ENCODE measurements around the gene PLGLB2.
"Not testable (repeated sequence)": the region's sequence is repeated elsewhere in the genome, so short reads cannot be mapped to it uniquely, and the experiment has no call there.

DNA sequence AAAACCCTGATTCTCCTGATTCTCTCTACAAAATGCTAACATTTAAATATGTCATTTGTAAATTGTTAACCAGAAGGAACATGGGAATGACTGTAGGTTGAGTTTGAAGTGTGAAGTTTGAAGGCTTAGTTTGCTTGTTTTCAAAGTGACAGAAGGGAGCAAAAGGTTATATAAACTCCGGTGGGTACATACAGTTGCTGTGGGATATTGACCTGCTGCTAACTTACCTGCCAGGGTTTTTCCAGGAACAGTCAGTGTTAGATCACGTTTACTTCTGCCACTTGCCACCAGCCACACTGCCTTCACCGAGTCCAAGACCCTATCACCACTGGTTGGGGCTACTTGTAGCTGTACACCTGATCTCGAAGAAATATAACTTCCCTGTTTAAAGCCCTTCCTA, 6.9 kb downstream of the PLGLB2 start:
- TF ChIP-seq, protein P1, sequence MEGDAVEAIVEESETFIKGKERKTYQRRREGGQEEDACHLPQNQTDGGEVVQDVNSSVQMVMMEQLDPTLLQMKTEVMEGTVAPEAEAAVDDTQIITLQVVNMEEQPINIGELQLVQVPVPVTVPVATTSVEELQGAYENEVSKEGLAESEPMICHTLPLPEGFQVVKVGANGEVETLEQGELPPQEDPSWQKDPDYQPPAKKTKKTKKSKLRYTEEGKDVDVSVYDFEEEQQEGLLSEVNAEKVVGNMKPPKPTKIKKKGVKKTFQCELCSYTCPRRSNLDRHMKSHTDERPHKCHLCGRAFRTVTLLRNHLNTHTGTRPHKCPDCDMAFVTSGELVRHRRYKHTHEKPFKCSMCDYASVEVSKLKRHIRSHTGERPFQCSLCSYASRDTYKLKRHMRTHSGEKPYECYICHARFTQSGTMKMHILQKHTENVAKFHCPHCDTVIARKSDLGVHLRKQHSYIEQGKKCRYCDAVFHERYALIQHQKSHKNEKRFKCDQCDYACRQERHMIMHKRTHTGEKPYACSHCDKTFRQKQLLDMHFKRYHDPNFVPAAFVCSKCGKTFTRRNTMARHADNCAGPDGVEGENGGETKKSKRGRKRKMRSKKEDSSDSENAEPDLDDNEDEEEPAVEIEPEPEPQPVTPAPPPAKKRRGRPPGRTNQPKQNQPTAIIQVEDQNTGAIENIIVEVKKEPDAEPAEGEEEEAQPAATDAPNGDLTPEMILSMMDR (IDR thresholded peaks at IDR 0.05; ENCODE audit: low read depth, low read length, poor library complexity, severe bottlenecking) = not testable (repeated sequence)
- not testable (repeated sequence) for TF ChIP-seq EZH2phosphoT487 (IDR thresholded peaks at IDR 0.05; ENCODE audit: borderline replicate concordance, low read length)

Data from DOHH2 (cell line).